ENCODE measurements around the gene SIRPG.
"Not testable (repeated sequence)": the region's sequence is repeated elsewhere in the genome, so short reads cannot be mapped to it uniquely, and the experiment has no call there.

SIRPG gene

DNA sequence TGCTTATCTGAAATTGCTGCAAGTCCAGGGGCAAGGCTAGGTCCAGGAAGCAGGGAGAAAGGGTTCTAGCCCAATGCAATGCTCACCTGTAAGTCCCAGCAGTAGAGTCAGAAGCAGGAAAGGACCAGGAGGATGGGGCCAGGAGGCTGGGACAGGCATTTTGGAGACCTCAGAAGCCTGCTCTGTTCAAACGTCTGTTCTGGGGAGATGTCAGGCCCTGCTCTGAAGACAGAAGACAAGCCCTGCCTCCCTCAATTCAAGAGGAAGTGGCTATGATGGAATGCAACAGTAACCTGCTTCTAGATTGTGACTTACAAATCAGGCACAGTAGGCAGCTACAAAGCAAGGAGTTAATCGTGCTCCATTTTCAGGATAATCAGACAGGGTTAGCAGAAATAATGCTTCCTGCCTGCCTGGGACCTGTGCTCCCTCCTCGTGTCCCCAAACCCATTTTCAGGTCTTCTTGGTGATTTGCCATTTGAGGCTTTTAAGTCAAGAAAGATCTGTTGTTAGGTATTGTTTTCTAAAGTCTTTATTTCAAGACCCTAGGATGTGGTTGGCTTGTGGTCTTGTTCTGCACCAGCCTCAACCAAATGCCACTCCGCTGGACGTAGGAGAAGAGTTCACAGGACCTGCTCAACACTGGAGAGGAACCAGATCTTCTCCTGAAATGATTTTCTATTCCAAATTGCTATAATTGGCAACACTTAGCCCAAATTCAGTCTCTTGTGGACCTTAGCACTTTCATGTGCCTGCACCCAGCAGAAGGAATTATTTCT, at the start of gene SIRPG:
Gene SIRPG (minus strand): TSS at position 224 of the 779 bp plus-strand sequence. CDS start 65 bp downstream, at position 159.
- no peak for DNase-seq

DNA sequence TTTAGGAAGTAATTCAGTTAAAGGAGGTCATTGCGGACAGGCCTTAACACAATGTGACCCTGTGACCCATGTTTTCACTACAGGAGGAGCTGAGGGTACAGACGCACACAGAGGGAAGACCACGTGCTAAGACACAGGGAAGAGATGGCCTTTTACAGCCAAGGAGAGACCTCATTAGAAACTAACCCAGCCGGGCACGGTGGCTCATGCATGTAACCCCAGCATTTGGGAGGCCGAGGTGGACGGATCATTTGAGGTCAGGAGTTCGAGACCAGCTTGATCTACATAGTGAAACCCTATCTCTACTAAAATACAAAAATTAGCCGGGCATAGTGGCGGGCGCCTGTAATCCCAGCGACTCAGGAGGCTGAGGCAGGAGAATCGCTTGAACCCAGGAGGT, 49.3 kb upstream of the SIRPG start:
- DNase-seq = not testable (repeated sequence)

DNA sequence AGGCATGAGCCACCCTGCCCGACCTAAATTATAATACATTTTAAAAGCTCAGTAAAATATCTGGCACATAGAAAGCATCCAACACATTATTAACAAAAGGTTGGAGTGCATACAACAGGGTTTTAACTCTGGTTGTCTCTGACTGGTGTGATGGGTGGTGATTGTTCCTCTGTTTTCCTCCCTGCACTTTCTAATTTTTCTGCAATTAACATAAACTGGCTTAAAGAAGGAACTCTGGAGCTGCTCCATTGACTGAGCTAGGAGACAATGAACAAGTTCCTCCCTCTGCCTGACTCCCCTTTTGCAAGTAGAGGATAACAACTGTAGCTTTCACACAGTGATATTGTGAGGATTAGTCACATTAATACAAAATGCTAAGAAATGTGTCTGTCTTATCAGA, 48.5 kb upstream of the SIRPG start:
- DNase-seq = no peak

DNA sequence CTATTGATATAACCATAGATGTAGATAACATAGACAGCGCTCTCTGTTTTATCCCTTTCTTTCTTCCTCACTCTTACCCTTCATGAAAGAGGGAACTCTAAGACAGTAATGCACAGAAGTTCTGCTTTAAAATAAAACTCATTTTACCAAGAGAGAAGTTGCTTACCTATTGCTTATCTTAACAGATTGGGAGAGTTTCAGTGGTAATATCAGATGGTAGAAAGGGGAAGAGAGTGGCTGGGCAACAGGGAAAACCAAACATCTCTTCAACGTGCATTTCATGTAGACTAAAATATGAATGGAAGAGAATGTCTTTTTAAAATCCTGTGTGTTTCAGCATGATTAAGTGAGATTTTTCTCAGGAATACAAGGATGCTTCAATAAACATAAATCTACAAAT, 45.3 kb upstream of the SIRPG start:
- DNase-seq = no peak

DNA sequence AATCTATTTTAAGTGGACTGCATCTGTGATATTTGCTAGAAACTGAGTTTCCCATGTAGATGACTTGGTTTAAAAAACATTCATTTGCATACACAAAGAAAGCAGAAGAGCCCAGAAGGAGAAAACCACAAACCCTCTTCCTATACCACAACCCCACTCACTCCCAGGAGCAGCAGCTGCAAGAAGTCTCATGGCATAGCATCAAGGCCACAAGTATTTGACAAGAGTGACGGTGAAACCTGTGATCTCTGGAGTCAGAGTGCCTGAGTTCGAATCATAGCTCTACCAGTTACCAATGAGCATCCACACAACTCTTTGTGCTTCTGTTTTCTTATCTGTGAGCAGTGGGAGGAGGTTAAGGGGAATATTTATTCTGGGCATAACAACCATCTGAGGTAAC, 44.7 kb upstream of the SIRPG start:
- no peak for DNase-seq

DNA sequence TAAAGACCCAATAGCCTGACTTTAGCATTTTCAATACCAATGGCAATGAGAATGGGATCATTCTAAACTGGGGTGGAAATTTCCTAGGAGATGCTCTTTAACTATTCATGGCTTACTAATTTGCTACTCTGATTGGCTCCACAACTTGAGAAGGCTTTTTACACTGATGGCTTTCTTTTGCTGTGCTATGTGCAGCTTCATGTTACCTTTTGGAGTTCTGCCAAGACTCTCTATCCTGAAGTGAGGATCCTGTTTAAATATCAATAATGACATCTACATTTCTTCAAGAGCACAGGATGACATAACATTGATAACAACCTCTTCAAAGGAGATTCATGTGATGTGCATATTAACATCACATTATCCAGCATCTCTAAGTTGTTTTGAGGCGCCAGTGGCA, 43.4 kb upstream of the SIRPG start:
- DNase-seq = no peak

DNA sequence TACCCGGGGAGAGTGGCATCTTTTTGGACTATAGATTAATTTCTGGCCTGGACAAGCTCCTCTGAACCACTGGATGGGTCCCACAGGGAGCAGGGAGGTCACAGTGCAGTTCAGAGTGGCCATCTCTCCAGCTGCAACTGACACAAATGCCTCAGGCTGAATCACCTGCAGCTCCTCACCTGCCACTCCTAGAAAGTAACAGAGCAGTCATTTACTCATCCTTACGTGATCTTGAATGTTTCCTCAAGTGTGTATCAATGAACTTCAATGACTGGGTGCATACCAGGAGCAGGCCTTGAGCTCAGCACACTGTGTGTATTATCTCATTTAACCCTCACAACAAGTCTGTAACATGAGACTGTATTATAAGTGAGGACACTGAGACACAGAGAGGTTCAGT, 40.0 kb upstream of the SIRPG start:
- DNase-seq = no peak

GRCh38 chr20:1696521-1697209, 39.1 kb upstream of the SIRPG start:
- DNase-seq = no peak

- DNase-seq = no peak
Measured at GRCh38 chr20:1694672-1695071, 37.1 kb upstream of the SIRPG start.

GRCh38 chr20:1693427-1693826, 35.8 kb upstream of the SIRPG start:
- DNase-seq = no peak

DNA sequence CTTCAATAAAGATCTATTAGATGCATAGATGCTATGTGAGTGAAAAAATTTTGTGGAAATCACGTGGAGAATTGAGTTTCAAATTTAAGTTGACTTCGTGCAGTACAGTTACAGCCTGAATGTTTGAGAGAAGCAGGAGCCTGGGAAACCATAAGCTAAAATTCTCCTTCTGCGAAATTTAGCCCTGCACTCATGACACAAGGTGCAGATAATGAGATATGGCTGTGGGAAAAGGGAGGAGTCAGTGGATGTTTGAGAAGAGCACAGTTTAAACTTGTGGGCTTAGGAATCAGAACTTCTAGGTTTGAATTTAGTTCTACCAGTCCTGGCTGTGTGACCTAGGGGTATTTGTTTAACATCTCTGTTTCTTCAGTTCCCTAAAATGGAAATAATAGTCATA, 32.1 kb upstream of the SIRPG start:
- no peak for DNase-seq

DNA sequence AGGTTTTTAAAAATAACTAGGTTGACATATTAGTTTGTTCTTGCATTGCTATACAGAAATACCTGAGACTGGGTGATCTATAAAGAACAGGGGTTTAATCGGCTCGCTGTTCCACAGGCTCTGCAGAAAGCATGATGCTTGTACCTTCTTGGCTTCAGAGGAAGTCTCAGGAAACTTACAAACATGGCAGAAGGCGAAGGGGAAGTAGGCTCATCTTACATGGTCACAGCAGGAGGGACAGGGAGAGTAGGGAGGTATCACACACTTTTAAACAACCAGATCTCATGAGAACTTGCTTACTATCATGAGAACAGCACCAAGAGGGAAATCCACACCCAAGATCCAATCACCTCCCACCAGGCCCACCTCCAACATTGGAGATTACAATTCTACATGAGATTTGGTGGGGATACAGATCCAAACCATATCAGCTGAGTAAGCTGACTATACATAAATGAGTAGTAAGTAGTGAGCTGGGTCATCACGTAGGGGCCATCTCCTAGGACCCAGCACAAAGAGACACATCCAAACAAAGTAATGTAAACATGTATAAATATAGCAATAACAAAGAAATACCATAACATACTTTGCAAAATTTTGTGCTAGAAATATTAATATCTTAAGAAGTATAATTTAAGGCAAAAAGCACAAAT, 31.4 kb upstream of the SIRPG start:
- no peak for DNase-seq

DNA sequence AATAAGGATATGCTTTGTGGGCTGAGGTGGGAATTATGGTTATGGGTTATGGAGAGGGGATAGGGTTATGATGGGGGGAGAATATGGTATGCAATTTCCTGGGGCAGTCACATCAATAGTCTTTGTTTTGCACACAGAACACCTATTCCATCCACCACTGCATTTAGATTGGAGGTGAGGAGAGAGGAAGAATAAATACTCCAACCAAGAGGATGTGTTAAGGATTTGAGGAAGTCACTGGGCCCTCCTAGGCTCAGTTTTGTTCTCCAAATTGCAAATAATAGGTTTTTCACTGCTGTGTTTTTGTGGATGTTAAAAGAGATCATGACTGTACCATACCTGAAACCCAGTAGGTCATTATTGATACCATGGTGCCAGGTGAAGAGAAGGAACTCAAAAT, 29.5 kb upstream of the SIRPG start:
- DNase-seq = no peak

DNA sequence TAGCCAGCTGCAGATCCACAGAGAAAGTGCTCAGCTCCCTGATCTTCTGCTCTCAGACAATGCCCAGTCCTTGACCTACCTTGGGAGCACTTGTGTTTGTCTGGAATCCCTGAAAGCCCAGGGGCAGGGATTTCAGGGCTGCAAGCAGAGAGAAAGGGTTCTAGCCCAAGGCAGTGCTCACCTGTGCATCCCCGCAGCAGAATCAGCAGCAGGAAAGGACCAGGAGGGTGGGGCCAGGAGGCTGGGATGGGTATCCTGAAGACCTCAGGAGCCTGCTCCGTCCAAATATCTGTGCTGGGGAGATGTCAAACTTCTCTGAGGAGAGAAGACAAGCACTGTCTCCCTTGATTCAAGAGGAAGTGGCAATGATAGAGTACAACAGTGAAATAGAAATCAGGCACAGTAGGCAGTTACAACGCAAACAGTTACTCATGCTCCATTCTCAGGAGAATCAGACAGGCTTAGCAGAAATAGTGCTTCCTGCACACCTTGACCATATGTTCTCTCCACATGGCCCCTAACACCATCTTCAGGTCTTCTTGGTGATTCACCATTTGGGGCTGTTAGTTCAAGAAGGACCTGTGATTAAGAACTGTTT, 28.7 kb upstream of the SIRPG start:
- DNase-seq = no peak

DNA sequence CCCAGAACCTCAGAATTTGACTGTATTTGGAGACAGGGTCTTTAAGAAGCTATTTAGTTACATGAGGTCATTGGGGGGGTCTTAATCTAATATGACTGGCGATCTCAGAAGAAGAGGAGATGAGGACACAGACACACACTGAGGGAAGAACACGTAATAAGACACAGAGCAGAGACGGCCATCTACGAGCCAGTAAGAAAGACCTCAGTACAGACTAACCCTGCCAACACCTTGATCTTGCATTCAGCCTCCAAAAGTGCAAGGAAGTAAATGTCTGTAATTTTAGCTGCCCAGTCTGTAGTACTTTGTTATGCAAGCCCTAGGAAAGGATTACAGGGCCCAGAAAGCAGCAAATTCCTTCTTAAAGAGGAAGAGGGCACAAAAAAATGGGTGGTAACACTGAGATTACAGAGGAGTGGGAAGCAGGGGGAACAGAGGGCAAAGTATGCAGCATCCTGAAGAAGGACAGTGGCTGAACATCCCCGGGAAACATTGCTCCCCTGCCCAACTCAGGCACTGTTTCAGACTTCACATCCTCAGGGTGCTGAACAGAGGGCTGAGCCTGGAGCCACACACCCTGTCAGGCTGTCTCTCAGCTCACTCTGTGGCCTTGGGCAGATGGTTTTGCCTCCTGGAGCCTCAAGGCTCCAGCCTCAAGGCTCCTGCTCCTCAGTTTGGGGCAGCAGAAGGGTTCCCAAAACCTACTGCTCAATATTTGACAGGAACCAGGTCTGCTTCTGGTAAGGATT, 27.9 kb upstream of the SIRPG start:
- DNase-seq = no peak

- no peak for DNase-seq
Measured at GRCh38 chr20:1684872-1685271, 27.3 kb upstream of the SIRPG start.

GRCh38 chr20:1676650-1677049, 19.1 kb upstream of the SIRPG start:
- no peak for DNase-seq

DNA sequence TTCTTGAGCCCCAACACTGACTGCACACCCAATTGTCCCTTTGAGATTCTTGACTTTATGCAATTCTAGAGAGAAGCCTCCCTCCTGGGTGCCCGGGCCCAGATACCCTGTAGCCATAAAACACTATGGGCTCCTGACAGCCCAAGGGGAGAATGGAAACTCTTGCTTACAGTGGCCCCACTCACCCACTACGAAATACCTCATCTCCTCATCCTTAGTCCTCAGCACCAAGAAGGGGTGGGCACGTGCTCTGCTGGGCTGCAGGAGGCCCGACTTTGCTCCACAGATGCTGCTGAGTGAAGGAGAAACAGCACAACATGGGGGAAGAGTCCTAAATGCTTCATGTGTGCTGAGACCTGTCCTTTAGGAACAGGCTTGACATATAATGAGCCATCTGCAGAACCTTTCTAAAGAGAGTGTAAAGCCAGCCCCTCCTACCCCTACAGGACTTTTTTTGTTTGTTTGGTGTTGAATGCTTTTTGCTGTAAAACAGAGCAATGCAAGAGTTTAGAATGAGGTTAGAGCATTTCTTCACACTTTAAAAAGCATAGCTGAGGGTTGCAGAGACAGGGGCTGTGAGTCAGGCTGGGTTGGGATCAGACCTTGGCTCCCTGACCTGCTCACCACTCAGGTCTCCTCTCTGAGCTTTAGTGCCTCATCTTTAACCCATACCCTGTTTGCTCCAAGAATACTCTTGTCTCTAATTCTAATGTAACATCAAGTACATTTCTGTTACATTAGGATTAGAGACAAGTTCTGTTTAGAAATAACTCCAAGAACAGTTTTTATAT, 17.6 kb upstream of the SIRPG start:
- DNase-seq = no peak

- DNase-seq = no peak
Measured at GRCh38 chr20:1674361-1674760, 16.8 kb upstream of the SIRPG start.

DNA sequence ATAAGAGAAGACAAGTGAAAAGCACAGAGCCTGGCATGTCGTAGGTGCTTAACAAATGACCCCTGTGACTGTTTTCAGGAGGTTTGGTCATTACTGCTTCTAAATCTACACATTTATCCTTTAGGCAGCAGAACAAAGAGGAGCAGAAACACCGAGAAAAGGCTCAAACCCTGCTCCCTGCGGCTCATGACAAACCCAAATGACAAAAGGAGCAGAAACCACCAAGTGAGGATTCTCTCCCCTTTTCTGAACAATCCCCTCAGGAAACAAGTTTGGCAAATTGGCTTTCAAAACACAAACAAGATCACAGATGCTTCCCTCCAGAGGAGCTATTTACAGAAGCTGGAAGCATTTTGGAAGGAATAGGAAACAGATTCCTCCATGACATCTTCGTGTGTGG, 15.8 kb upstream of the SIRPG start:
- DNase-seq = no peak

- DNase-seq = no peak
Measured at GRCh38 chr20:1672728-1673127, 15.1 kb upstream of the SIRPG start.

Measured in DMS 273 treated with DMSO at 0.1 percent for 48 hours (cell line).